Activated CD8-positive, alpha-beta T cell treated with anti-CD3 and anti-CD28 coated beads for 36 hours (primary cell): ENCODE data around the gene ARHGEF1. TPM values are rescaled to one million over a fixed set of nuclear protein-coding genes. Genes with fewer than 3 reads are reported as not detected.

Source experiments
- ATAC-seq: fragments of 200-7000 bp; cut with Tn5 transposase; one replicate; pipeline ENCODE4 v1.10.0; 2021; ENCODE audit warnings: mild to moderate bottlenecking, moderate library complexity
- CTCF ChIA-PET: fragments of 350-600 bp; sonication (Branson Sonifier 250); formaldehyde crosslinking; loops from one replicate; lab custom pipeline; 2021; ENCODE audit warnings: antibody characterized with exemption; lab: Charles Lee
- POLR2A ChIA-PET: fragments of 350-600 bp; sonication (Branson Sonifier 250); formaldehyde crosslinking; loops from one replicate; lab custom pipeline; 2021; ENCODE audit warnings: antibody characterized with exemption; lab: Charles Lee
- DNase-seq: peaks from one replicate; pipeline ENCODE4 v3.0.0-alpha.2; 2020
- H3K27ac Mint-ChIP-seq: one replicate; pipeline ENCODE4 v1.8.0; 2021; ENCODE audit warnings: mild to moderate bottlenecking, mixed read lengths
- H3K27me3 Mint-ChIP-seq: one replicate; pipeline ENCODE4 v1.8.0; 2021; ENCODE audit warnings: mixed read lengths
- H3K36me3 Mint-ChIP-seq: one replicate; pipeline ENCODE4 v1.8.0; 2021; ENCODE audit warnings: low read depth, mixed read lengths
- H3K4me1 Mint-ChIP-seq: one replicate; pipeline ENCODE4 v1.8.0; 2021; ENCODE audit warnings: low read depth, mixed read lengths
- H3K4me3 Mint-ChIP-seq: one replicate; pipeline ENCODE4 v1.8.0; 2021; ENCODE audit warnings: mild to moderate bottlenecking, moderate library complexity, mixed read lengths
- H3K9me3 Mint-ChIP-seq: one replicate; pipeline ENCODE4 v1.8.0; 2021; ENCODE audit warnings: mixed read lengths
- CTCF ChIP-seq: fragments of 200-600 bp; IDR thresholded peaks from one replicate; pipeline ENCODE4 v1.8.0; 2022; ENCODE audit warnings: antibody characterized with exemption, mild to moderate bottlenecking
- intact Hi-C: fragments of 100-400 bp; cut with micrococcal nuclease; formaldehyde crosslinking; loops from one replicate; pipeline ENCODE4 v1.10.0; 2022
- total RNA-seq, 2 experiments: library from RNA; stranded (reverse); gene quantifications; one replicate each; pipeline ENCODE4 v1.2.3, GENCODE V29; 2021

The ARHGEF1 gene
- total RNA-seq, 2 experiments from 2014 or later = 307 to 308 TPM

GRCh38 chr19:41887711-41888382 is 4.9 kb downstream of the ARHGEF1 start:
- peak overlapping the region; percentile 73 for H3K4me3 Mint-ChIP-seq
- intact Hi-C loops = loop anchor here (5.0 kb wide), 1 partner anchor 59 kb away; no protein-coding TSS in a partner anchor
- H3K27me3 Mint-ChIP-seq = no peaks in the 10 kb centered on the region
- H3K9me3 Mint-ChIP-seq = no peaks in the 10 kb centered on the region
- DNase-seq = peak; percentile 96
- peaks cover 62% of the 10 kb centered on the region for H3K36me3 Mint-ChIP-seq
- H3K27ac Mint-ChIP-seq = peak overlapping the region; percentile 93
- CTCF ChIA-PET = interaction anchor here (0.6 to 6.3 kb wide), 13 partner anchors 11 to 64 kb away, joined by 3 to 61 read pairs (median 6); partner anchors contain the start of gene RPS19
- POLR2A ChIA-PET = interaction anchor here (0.6 to 13.9 kb wide), 12 partner anchors 14 to 1854 kb away, joined by 3 to 282 read pairs (median 4); partner anchors contain the start of genes CD79A, RABAC1 and RPS19
- TF ChIP-seq CTCF = peak; percentile 50
- peaks cover 57% of the 10 kb centered on the region for H3K4me1 Mint-ChIP-seq
- peak; percentile 57 for ATAC-seq

- intact Hi-C loops = loop anchor here (5.0 kb wide), 1 partner anchor 58 kb away; no protein-coding TSS in a partner anchor
- TF ChIP-seq CTCF = no peak
- peaks cover 62% of the 10 kb centered on the region for H3K4me1 Mint-ChIP-seq
- no peaks in the 10 kb centered on the region for H3K27me3 Mint-ChIP-seq
- H3K36me3 Mint-ChIP-seq = peaks cover 61% of the 10 kb centered on the region
- no peaks in the 10 kb centered on the region for H3K9me3 Mint-ChIP-seq
- ATAC-seq (no peak), DNase-seq (peak; percentile 67)
- POLR2A ChIA-PET = interaction anchor here (0.6 to 13.9 kb wide), 20 partner anchors 8 to 70 kb away, joined by 3 to 282 read pairs (median 5); partner anchors contain the start of genes CD79A, ERFL, RABAC1 and RPS19
- CTCF ChIA-PET = interaction anchor here (0.8 to 4.4 kb wide), 13 partner anchors 9 to 57 kb away, joined by 3 to 16 read pairs (median 5); partner anchors contain the start of gene RPS19
- peak overlapping the region; percentile 73 for H3K4me3 Mint-ChIP-seq
- peak overlapping the region; percentile 93 for H3K27ac Mint-ChIP-seq
These were observed 5.9 kb downstream of the ARHGEF1 start for GRCh38 chr19:41888926-41889325.

GRCh38 chr19:41889896-41890295 is 6.9 kb downstream of the ARHGEF1 start:
- ChIA-PET POLR2A (interaction anchor here (1.0 to 13.9 kb wide), 11 partner anchors 8 to 68 kb away, joined by 3 to 282 read pairs (median 6); partner anchors contain the start of genes CD79A, ERFL and RPS19), CTCF (interaction anchor here (1.0 to 2.5 kb wide), 7 partner anchors 9 to 57 kb away, joined by 3 to 9 read pairs (median 4); partner anchors contain the start of gene RPS19)

GRCh38 chr19:41890936-41891335 is 8.0 kb downstream of the ARHGEF1 start:
- Mint-ChIP-seq H3K36me3 (peaks cover 56% of the 10 kb centered on the region), H3K27ac (no peak overlapping the region), H3K4me1 (peaks cover 76% of the 10 kb centered on the region), H3K27me3 (no peaks in the 10 kb centered on the region), H3K4me3 (no peak overlapping the region), H3K9me3 (no peaks in the 10 kb centered on the region)
- ChIA-PET POLR2A (interaction anchor here (0.9 to 13.9 kb wide), 11 partner anchors 9 to 67 kb away, joined by 3 to 282 read pairs (median 5); partner anchors contain the start of genes CD79A and RPS19), CTCF (interaction anchor here (0.6 to 2.5 kb wide), 4 partner anchors 11 to 70 kb away, joined by 3 to 8 read pairs (median 3); no protein-coding TSS in a partner anchor)
- no peak for DNase-seq
- intact Hi-C loops = no loop called here
- ATAC-seq = no peak
- no peak for TF ChIP-seq CTCF

More at GRCh38 chr19:41889896-41890295, 6.9 kb downstream of the ARHGEF1 start:
- no peak for ATAC-seq
- intact Hi-C loops = loop anchor here (5.0 kb wide), 1 partner anchor 57 kb away; no protein-coding TSS in a partner anchor
- peak; percentile 20 for DNase-seq
- Mint-ChIP-seq H3K4me1 (peaks cover 69% of the 10 kb centered on the region), H3K9me3 (no peaks in the 10 kb centered on the region), H3K4me3 (peak overlapping the region; percentile 4), H3K27me3 (no peaks in the 10 kb centered on the region), H3K36me3 (peaks cover 57% of the 10 kb centered on the region), H3K27ac (peak overlapping the region; percentile 93)
- no peak for TF ChIP-seq CTCF
